ENCODE measurements around the gene HLA-DPA1.
A peak's percentile ranks its signal among the peaks of the same experiment; 100 is the strongest.

Gene HLA-DPA1

DNA sequence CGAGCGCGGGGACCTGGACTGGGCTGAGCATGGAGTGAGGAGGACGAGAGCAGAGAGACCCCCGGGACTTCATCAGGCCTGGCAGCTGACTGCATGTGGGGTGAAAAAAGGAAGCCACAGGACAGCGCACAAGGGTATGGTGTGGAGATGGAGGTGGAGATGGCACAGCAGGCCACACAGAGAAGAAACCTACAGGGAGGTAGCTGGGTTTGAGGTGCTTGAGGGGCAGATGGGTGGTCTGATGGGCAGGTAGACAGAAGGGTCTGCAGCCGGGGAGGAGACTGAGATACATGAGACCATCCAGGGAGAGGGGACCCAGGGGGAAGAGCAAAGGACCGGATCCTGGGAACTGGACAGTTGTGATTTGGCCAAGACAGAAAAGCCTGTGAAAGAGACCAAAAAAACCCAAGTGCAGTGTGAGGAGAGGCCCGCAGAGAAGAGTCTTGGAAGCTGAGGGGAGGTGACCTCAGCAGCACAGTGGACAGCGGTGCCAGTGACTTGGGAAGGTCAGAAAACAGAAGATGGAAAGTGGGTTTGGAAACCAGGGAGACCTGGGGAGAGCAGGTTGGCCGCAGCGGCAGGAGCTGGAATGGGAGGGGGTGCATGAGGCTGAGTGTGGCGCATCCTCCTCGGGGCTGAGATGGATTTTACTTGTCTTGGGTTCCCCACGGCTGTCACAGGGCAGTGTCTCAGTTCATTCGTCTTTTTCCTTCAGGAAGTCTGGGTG lies 7.8 kb upstream of the HLA-DPA1 start:
- TF ChIP-seq, protein P1, sequence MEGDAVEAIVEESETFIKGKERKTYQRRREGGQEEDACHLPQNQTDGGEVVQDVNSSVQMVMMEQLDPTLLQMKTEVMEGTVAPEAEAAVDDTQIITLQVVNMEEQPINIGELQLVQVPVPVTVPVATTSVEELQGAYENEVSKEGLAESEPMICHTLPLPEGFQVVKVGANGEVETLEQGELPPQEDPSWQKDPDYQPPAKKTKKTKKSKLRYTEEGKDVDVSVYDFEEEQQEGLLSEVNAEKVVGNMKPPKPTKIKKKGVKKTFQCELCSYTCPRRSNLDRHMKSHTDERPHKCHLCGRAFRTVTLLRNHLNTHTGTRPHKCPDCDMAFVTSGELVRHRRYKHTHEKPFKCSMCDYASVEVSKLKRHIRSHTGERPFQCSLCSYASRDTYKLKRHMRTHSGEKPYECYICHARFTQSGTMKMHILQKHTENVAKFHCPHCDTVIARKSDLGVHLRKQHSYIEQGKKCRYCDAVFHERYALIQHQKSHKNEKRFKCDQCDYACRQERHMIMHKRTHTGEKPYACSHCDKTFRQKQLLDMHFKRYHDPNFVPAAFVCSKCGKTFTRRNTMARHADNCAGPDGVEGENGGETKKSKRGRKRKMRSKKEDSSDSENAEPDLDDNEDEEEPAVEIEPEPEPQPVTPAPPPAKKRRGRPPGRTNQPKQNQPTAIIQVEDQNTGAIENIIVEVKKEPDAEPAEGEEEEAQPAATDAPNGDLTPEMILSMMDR (conservative IDR thresholded peaks at IDR 0.05; ENCODE audit: control insufficient read depth, insufficient read depth, low read depth, low read length): no peak
- DNase-seq (ENCODE audit: low read depth): no peak
- H3K4me3 ChIP-seq (ENCODE audit: control insufficient read depth, low read depth, low read length): peak overlapping the region; percentile 51

DNA sequence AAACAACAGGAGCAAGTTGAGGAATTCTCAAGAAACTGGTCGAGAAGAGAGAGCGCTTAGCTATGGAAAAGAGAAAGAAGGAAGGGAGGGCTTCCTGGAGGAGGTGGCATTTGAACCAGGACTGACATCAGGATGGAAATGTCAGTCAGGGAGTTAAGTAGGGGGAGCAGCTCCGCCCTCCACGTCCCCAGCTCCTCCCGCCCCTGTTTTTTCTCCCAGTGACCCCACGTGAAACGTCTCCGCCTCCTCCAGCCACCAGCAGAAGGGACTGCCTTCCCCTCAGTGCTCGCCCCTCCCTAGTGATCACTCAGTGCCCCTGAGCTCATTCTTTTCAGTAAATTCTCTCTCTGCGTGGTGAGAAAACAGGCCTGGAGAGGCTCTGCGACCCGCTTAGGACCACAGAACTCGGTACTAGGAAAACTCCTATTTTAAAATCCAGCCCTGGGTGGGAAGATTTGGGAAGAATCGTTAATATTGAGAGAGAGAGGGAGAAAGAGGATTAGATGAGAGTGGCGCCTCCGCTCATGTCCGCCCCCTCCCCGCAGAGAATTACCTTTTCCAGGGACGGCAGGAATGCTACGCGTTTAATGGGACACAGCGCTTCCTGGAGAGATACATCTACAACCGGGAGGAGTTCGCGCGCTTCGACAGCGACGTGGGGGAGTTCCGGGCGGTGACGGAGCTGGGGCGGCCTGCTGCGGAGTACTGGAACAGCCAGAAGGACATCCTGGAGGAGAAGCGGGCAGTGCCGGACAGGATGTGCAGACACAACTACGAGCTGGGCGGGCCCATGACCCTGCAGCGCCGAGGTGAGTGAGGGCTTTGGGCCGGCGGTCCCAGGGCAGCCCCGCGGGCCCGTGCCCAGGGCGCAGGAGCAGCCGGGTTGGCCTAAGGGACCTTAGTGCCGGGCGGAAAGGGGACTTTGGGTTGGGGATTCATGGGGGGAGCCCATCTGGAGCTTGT lies 7.0 kb upstream of the HLA-DPA1 start:
- peak overlapping the region; percentile 51 for H3K4me3 ChIP-seq (ENCODE audit: control insufficient read depth, low read depth, low read length)
- TF ChIP-seq, protein P1 (conservative IDR thresholded peaks at IDR 0.05; ENCODE audit: control insufficient read depth, insufficient read depth, low read depth, low read length): no peak
- peak; percentile 66 for DNase-seq (ENCODE audit: low read depth)

DNA sequence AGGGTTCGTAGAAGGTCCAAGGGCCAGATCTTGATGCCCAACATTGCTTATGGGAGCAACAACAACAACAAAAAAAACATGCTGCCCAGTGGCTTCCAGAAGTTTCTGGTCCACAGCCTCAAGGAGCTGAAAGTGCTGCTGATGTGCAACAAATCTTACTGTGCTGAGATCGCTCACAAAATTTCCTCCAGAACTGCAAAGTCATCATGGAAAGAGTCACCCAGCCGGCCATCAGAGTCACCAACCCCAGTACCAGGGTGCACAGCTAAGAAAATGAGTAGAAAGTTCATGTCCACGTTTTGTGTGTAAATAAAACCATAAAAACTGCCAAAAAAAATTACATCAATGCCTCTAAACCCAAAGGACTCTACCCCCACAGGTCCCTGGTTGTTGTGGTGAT lies 6.1 kb upstream of the HLA-DPA1 start:
- DNase-seq (ENCODE audit: low read depth): no peak
- H3K4me3 ChIP-seq (ENCODE audit: control insufficient read depth, low read depth, low read length): no peak overlapping the region
- TF ChIP-seq, protein P1 (conservative IDR thresholded peaks at IDR 0.05; ENCODE audit: control insufficient read depth, insufficient read depth, low read depth, low read length): no peak

- no peak overlapping the region for H3K4me3 ChIP-seq (ENCODE audit: control insufficient read depth, low read depth, low read length)
- TF ChIP-seq, protein P1 (conservative IDR thresholded peaks at IDR 0.05; ENCODE audit: control insufficient read depth, insufficient read depth, low read depth, low read length): no peak
- no peak for DNase-seq (ENCODE audit: low read depth)
Measured at GRCh38 chr6:33078919-33079521, 5.6 kb upstream of the HLA-DPA1 start.

DNA sequence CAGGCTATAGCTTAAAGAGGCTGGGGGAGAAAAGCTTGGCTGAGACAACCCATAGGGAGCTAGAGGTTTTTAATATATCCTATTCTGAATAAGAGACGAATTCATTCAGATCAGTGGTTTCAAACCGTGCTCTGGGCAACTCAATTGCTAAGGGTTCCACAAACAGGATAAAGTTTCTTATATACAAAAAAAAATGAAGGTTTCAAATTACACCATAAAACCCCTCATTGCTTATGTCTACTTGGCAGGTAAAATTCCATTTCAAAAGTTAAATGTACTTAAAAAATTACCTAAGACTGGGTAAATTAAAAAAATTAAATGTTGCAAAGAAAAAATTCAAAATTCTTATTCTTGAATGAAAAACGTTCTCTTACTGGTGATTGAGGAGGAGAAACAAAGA lies 5.0 kb upstream of the HLA-DPA1 start:
- TF ChIP-seq, protein P1 (conservative IDR thresholded peaks at IDR 0.05; ENCODE audit: control insufficient read depth, insufficient read depth, low read depth, low read length): no peak
- H3K4me3 ChIP-seq (ENCODE audit: control insufficient read depth, low read depth, low read length): no peak overlapping the region
- no peak for DNase-seq (ENCODE audit: low read depth)

DNA sequence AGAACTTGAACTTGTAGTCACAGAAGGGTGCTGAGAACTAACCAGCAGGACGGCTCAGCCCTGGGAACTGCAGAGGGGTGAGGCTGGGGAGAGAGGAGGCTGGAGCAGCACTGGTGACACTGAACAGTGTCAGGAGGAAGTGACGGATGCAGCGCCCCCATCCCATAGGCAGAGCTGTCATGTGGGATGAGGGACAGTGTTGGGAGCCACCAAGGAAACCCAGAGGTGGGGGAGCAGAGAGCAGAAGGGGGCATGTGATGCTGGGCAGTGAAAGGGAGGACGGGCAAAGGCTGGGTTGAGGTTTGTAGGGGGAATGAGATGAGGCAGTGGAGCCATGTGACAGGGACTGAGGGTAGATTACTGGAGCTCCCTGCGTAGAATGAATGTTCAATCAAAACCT lies 4.5 kb upstream of the HLA-DPA1 start:
- no peak for DNase-seq (ENCODE audit: low read depth)
- no peak overlapping the region for H3K4me3 ChIP-seq (ENCODE audit: control insufficient read depth, low read depth, low read length)
- TF ChIP-seq, protein P1 (conservative IDR thresholded peaks at IDR 0.05; ENCODE audit: control insufficient read depth, insufficient read depth, low read depth, low read length): no peak
